Endothelial cell of umbilical vein (primary cell): Measurements from ENCODE around the gene SENP6. TPM values are rescaled to one million over a fixed set of nuclear protein-coding genes. Genes with fewer than 3 reads are reported as not detected.
"Not testable (repeated sequence)": the region's sequence is repeated elsewhere in the genome, so short reads cannot be mapped to it uniquely, and the experiment has no call there.

Experiments
- BruUV-seq: library from RNA; stranded (reverse); fragments of 400-500 nt; replicated peaks from 2 replicates; lab custom pipeline; 2021; lab: Mats Ljungman, UMichigan
- CTCF ChIA-PET: fragments of 300-600, 350-600 bp; sonication (Branson Sonifier 250); formaldehyde crosslinking; loops from one replicate; lab custom pipeline; 2021; ENCODE audit warnings: antibody characterized with exemption, inconsistent platforms; lab: Charles Lee
- POLR2A ChIA-PET: fragments of 300-600, 350-600 bp; sonication (Branson Sonifier 250); formaldehyde crosslinking; loops from one replicate; lab custom pipeline; 2021; ENCODE audit warnings: antibody characterized with exemption, inconsistent platforms; lab: Charles Lee
- DNase-seq: peaks from one replicate; pipeline ENCODE4 v3.0.0-alpha.2; 2011; ENCODE audit warnings: low read depth, low spot score
- FAIRE-seq: peaks from 2 replicates; lab custom pipeline; 2011; peaks lifted over from hg19 to GRCh38; lab: Jason Lieb, UNC
- H2AFZ ChIP-seq: 2 replicates; pipeline ENCODE4 v1.6.0; 2012; ENCODE audit warnings: low read depth, low read length, control low read depth, inconsistent platforms
- H3K27ac ChIP-seq: 2 replicates; pipeline ENCODE4 v1.5.1; 2011; ENCODE audit warnings: low read depth, mild to moderate bottlenecking, control low read depth, low read length, moderate library complexity; ENCODE audit not compliant: insufficient read depth
- H3K27me3 ChIP-seq, 2 experiments: 2 replicates each; pipeline versions ENCODE4 v1.6.0 to v1.6.1; 2011; ENCODE audit warnings: low read length in 2 of 2, mixed read lengths in 1 of 2; ENCODE audit not compliant: control insufficient read depth in 2 of 2, insufficient read depth in 2 of 2
- H3K36me3 ChIP-seq, 2 experiments: 2 replicates in 1 of 2; 3 replicates in 1 of 2; pipeline ENCODE4 v1.5.1; 2011; ENCODE audit warnings: low read length in 2 of 2, mild to moderate bottlenecking in 1 of 2, moderate library complexity in 1 of 2; ENCODE audit not compliant: control insufficient read depth in 2 of 2, insufficient read depth in 2 of 2; ENCODE audit errors: extremely low read depth in 1 of 2
- H3K4me1 ChIP-seq: 3 replicates; pipeline ENCODE4 v1.5.1; 2011; ENCODE audit warnings: mild to moderate bottlenecking, low read length; ENCODE audit not compliant: control insufficient read depth, insufficient read depth; ENCODE audit errors: extremely low read depth
- H3K4me2 ChIP-seq: 2 replicates; pipeline ENCODE4 v1.6.1; 2011; ENCODE audit warnings: low read length, control low read depth, mixed read lengths; ENCODE audit not compliant: insufficient read depth
- H3K4me3 ChIP-seq, 3 experiments: fragments of 200-600 bp in 1 of 3; sonication (generic), shearing (Covaris generic) in 1 of 3; replicated peaks in 1 of 3; 2 replicates each; pipeline ENCODE4 v1.5.1; 2011 to 2016; ENCODE audit warnings: control low read depth in 3 of 3, low read length in 3 of 3, mild to moderate bottlenecking in 2 of 3, inconsistent platforms in 1 of 3, low read depth in 1 of 3, moderate library complexity in 1 of 3; ENCODE audit not compliant: insufficient read depth in 1 of 3
- H3K79me2 ChIP-seq: 2 replicates; pipeline ENCODE4 v1.6.0; 2012; ENCODE audit warnings: low read length, inconsistent platforms; ENCODE audit not compliant: control insufficient read depth, insufficient read depth
- H3K9ac ChIP-seq: replicated peaks from 2 replicates; pipeline ENCODE3; 2011; ENCODE audit warnings: low read length, control low read depth; ENCODE audit not compliant: insufficient read depth; ENCODE audit errors: extremely low read depth
- H3K9me1 ChIP-seq: replicated peaks from 3 replicates; pipeline ENCODE4 v1.6.0; 2011; ENCODE audit warnings: mild to moderate bottlenecking, low read length; ENCODE audit not compliant: control insufficient read depth, insufficient read depth; ENCODE audit errors: extremely low read depth
- H3K9me3 ChIP-seq: replicated peaks from 2 replicates; pipeline ENCODE4 v1.5.1; 2012; ENCODE audit warnings: low read length, inconsistent platforms; ENCODE audit not compliant: control insufficient read depth, insufficient read depth
- H4K20me1 ChIP-seq: replicated peaks from 2 replicates; pipeline ENCODE3; 2011; ENCODE audit warnings: mild to moderate bottlenecking, low read length; ENCODE audit not compliant: control insufficient read depth, insufficient read depth; ENCODE audit errors: extremely low read depth
- EZH2 ChIP-seq: IDR thresholded peaks from 2 replicates; pipeline ENCODE4 v1.6.1; 2012; ENCODE audit warnings: borderline replicate concordance, low read depth, mild to moderate bottlenecking, moderate library complexity, low read length, inconsistent platforms; ENCODE audit not compliant: severe bottlenecking
- FOS ChIP-seq: IDR thresholded peaks from 2 replicates; pipeline ENCODE4 v1.6.1; 2011; ENCODE audit warnings: mild to moderate bottlenecking, low read length, moderate library complexity, borderline replicate concordance; ENCODE audit not compliant: insufficient read depth
- GATA2 ChIP-seq: IDR thresholded peaks from 2 replicates; pipeline ENCODE4 v1.7.0; 2011; ENCODE audit warnings: low read depth, mild to moderate bottlenecking, moderate library complexity, mixed read lengths, low read length; ENCODE audit not compliant: insufficient read length, insufficient read depth
- JUN ChIP-seq: IDR thresholded peaks from 2 replicates; pipeline ENCODE4 v1.6.1; 2011; ENCODE audit warnings: borderline replicate concordance, low read depth; ENCODE audit not compliant: insufficient read length, insufficient read depth
- MYC ChIP-seq: IDR thresholded peaks from one replicate; pipeline ENCODE4 v1.6.1; 2011; ENCODE audit warnings: mild to moderate bottlenecking, low read depth, low read length
- POLR2A ChIP-seq: IDR thresholded peaks from 2 replicates; pipeline ENCODE4 v1.6.1; 2012; ENCODE audit warnings: low read depth, mild to moderate bottlenecking, control low read depth, low read length
- POLR2AphosphoS5 ChIP-seq: IDR thresholded peaks from 2 replicates; pipeline ENCODE4 v1.6.1; 2012; ENCODE audit warnings: low read depth, mild to moderate bottlenecking, control low read depth, low read length, moderate library complexity; ENCODE audit not compliant: insufficient read depth
- dilution Hi-C: fragments of 300-500 bp; cut with MboI; formaldehyde crosslinking; loops from one replicate; pipeline ENCODE4 v1.15.0; 2019; ENCODE audit warnings: low sequenced_read_pairs; ENCODE audit not compliant: extremely low pct_ligation_motif_present
- intact Hi-C: fragments of 100-400 bp; cut with micrococcal nuclease; formaldehyde crosslinking; loops from one replicate; pipeline ENCODE4 v1.10.0; 2022
- polyA plus RNA-seq, 4 experiments: library from polyadenylated mRNA; depleted of rRNA in 3 of 4; stranded (reverse) in 3 of 4; unstranded in 1 of 4; fragments of >200 nt; gene quantifications; 2 replicates each; pipeline versions ENCODE4 v1.2.1 to v1.2.3, GENCODE V29; 2011 to 2012; ENCODE audit warnings: missing spikeins in 1 of 4
- total RNA-seq: library from RNA; stranded (reverse); gene quantifications from 2 replicates; pipeline ENCODE4 v1.2.3, GENCODE V29; 2021
- TF ChIP-seq, protein P1 (sequence below), 2 donors: IDR thresholded peaks; 1 replicate in 1 of 2; 2 replicates in 1 of 2; pipeline ENCODE4 v1.5.1; 2011; ENCODE audit warnings: low read length in 2 of 2, mild to moderate bottlenecking in 2 of 2, moderate library complexity in 2 of 2, control low read depth in 1 of 2, inconsistent platforms in 1 of 2, low read depth in 1 of 2; ENCODE audit not compliant: insufficient read depth in 1 of 2; ENCODE audit errors: extremely low read depth in 1 of 2
- TF ChIP-seq, protein P2 (sequence below): IDR thresholded peaks from 2 replicates; pipeline ENCODE4 v1.6.1; 2011; ENCODE audit not compliant: insufficient read depth, insufficient read length

SENP6 gene
- total and polyA plus RNA-seq, 2 donors (not counting 3 experiments of a cell fraction or from before 2014, with no cell fraction given): 11.5 to 99.1 TPM

DNA sequence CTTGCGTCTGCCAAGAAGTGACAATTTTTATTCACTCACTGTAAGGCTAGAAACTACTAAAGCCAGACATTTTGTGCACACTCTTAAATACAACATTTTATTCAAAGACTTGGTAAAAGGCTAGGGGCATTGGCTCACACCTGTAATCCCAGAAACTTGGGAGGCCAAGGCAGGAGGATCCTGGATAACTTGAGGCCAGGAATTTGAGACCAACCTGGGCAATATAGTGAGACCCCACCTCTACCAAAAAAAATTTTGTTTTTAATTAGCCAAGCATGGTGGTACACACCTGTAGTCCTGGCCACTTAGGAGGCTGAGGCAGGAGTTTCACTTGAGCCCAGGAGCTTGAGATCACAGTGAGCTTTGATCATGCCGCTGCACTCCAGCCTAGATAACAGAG is 11.3 kb upstream of the SENP6 start:
- dilution Hi-C loops: no loop called here
- no peaks in the 10 kb centered on the region for H3K27me3 ChIP-seq
- no peak for FAIRE-seq
- no peak overlapping the region for H2AFZ ChIP-seq
- H3K9ac ChIP-seq: no peak overlapping the region
- H3K4me1 ChIP-seq: no peaks in the 10 kb centered on the region
- no peaks in the 10 kb centered on the region for H4K20me1 ChIP-seq
- POLR2A ChIA-PET: no interaction called here
- no TSS peak for BruUV-seq
- no peak overlapping the region for H3K27ac ChIP-seq
- TF ChIP-seq FOS: no peak
- TF ChIP-seq, protein P1, sequence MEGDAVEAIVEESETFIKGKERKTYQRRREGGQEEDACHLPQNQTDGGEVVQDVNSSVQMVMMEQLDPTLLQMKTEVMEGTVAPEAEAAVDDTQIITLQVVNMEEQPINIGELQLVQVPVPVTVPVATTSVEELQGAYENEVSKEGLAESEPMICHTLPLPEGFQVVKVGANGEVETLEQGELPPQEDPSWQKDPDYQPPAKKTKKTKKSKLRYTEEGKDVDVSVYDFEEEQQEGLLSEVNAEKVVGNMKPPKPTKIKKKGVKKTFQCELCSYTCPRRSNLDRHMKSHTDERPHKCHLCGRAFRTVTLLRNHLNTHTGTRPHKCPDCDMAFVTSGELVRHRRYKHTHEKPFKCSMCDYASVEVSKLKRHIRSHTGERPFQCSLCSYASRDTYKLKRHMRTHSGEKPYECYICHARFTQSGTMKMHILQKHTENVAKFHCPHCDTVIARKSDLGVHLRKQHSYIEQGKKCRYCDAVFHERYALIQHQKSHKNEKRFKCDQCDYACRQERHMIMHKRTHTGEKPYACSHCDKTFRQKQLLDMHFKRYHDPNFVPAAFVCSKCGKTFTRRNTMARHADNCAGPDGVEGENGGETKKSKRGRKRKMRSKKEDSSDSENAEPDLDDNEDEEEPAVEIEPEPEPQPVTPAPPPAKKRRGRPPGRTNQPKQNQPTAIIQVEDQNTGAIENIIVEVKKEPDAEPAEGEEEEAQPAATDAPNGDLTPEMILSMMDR (IDR thresholded peaks at IDR 0.05; ENCODE audit: extremely low read depth in 1 of 2, insufficient read depth in 1 of 2, low read depth in 1 of 2, low read length in 2 of 2): no peak
- no peak for TF ChIP-seq POLR2A
- TF ChIP-seq POLR2AphosphoS5: no peak
- TF ChIP-seq EZH2: no peak
- TF ChIP-seq JUN: no peak
- no peak for TF ChIP-seq GATA2
- TF ChIP-seq, protein P2, sequence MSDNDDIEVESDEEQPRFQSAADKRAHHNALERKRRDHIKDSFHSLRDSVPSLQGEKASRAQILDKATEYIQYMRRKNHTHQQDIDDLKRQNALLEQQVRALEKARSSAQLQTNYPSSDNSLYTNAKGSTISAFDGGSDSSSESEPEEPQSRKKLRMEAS: no peak
- no peak for TF ChIP-seq MYC
- H3K9me1 ChIP-seq: no peaks in the 10 kb centered on the region
- H3K9me3 ChIP-seq: no peaks in the 10 kb centered on the region
- no peaks in the 10 kb centered on the region for H3K79me2 ChIP-seq
- no peak overlapping the region for H3K4me2 ChIP-seq
- no peaks in the 10 kb centered on the region for H3K36me3 ChIP-seq
- H3K4me3 ChIP-seq: no peak overlapping the region
- no peak for DNase-seq
- intact Hi-C loops: no loop called here
- CTCF ChIA-PET: no interaction called here

DNA sequence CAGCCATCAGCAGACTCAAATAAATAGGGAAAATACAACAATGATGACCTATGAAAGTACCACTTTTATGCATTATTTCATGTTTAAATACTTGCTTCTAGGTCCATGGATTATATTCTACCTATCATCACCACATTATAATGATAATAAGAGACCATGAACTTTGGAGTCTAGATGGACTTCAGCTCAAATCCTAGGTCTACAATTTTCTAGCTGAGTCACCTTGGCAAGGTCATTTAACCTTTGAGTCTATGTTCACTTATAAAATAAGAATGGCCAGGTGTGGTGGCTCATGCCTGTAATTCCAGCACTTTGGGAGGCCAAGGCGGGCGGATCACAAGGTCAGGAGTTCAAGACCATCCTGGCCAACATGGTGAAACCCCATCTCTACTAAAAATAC is 5.3 kb upstream of the SENP6 start:
- H3K9me3 ChIP-seq, H3K9me1 ChIP-seq, FAIRE-seq, H4K20me1 ChIP-seq, H3K36me3 ChIP-seq, DNase-seq, H3K4me1 ChIP-seq, H3K9ac ChIP-seq, H3K4me3 ChIP-seq, H3K4me2 ChIP-seq, H3K79me2 ChIP-seq, H3K27ac ChIP-seq, intact Hi-C loops, dilution Hi-C loops, POLR2A ChIA-PET, BruUV-seq, H3K27me3 ChIP-seq, H2AFZ ChIP-seq: not testable (repeated sequence)
- CTCF ChIA-PET: interaction anchor here (1.2 to 1.3 kb wide), 2 partner anchors 11 to 34 kb away, joined by 3 to 5 read pairs; no protein-coding TSS in a partner anchor
